H1 (cell line): ENCODE measurements around the gene LHX2. TPM values are rescaled to one million over a fixed set of nuclear protein-coding genes. Genes with fewer than 3 reads are reported as not detected.

Experiments used
- CTCF ChIA-PET: fragments of 300-600 bp; sonication (Branson Sonifier 250); formaldehyde crosslinking; loops from one replicate; lab custom pipeline; 2021; ENCODE audit not compliant: partially characterized antibody; lab: Charles Lee
- POLR2A ChIA-PET: fragments of 300-600 bp; sonication (Branson Sonifier 250); formaldehyde crosslinking; loops from one replicate; lab custom pipeline; 2021; ENCODE audit warnings: inconsistent platforms; ENCODE audit not compliant: partially characterized antibody; lab: Charles Lee
- DNase-seq, 2 experiments: peaks; one replicate each; pipeline versions ENCODE4 v3.0.0 to v3.0.0-alpha.2; 2010 to 2022; ENCODE audit warnings: low spot score in 2 of 2, low read depth in 1 of 2, mixed read lengths in 1 of 2
- FAIRE-seq: peaks from 2 replicates; lab custom pipeline; 2011; peaks lifted over from hg19 to GRCh38; lab: Jason Lieb, UNC
- H2AFZ ChIP-seq: 2 replicates; pipeline ENCODE4 v1.8.1; 2012; ENCODE audit warnings: low read length, inconsistent platforms
- H2AK5ac ChIP-seq: 2 replicates; pipeline ENCODE4 v1.6.1; 2013; ENCODE audit warnings: low read depth, low read length
- H2BK120ac ChIP-seq: replicated peaks from 2 replicates; pipeline ENCODE3; 2013; ENCODE audit warnings: low read depth, low read length, inconsistent platforms
- H2BK12ac ChIP-seq: 2 replicates; pipeline ENCODE4 v1.6.1; 2013; ENCODE audit warnings: low read depth, low read length
- H2BK15ac ChIP-seq: 2 replicates; pipeline ENCODE4 v1.6.1; 2013; ENCODE audit warnings: low read length
- H2BK20ac ChIP-seq: 2 replicates; pipeline ENCODE4 v1.6.1; 2013; ENCODE audit warnings: low read length
- H2BK5ac ChIP-seq: 2 replicates; pipeline ENCODE4 v1.6.1; 2013; ENCODE audit warnings: low read depth, low read length
- H3K14ac ChIP-seq: 2 replicates; pipeline ENCODE4 v1.6.1; 2013; ENCODE audit warnings: inconsistent platforms; ENCODE audit not compliant: insufficient read length
- H3K18ac ChIP-seq: 2 replicates; pipeline ENCODE4 v1.6.1; 2013; ENCODE audit warnings: low read length; ENCODE audit errors: extremely low read depth
- H3K23ac ChIP-seq: 2 replicates; pipeline ENCODE4 v1.6.1; 2013; ENCODE audit warnings: inconsistent platforms; ENCODE audit not compliant: insufficient read length
- H3K23me2 ChIP-seq: 2 replicates; pipeline ENCODE4 v1.6.1; 2013; ENCODE audit warnings: low read depth, low read length
- H3K27ac ChIP-seq: 2 replicates; pipeline ENCODE4 v1.6.1; 2011; ENCODE audit warnings: low read depth, low read length, inconsistent platforms
- H3K27me3 ChIP-seq, 4 experiments: replicated peaks in 1 of 4; 1 replicate in 1 of 4; 2 replicates in 3 of 4; pipeline versions ENCODE4 v1.6.1 to v1.8.1; 2011 to 2013; ENCODE audit warnings: low read length in 3 of 4, mild to moderate bottlenecking in 3 of 4, inconsistent platforms in 2 of 4, mixed read lengths in 2 of 4, moderate library complexity in 1 of 4; ENCODE audit not compliant: control insufficient read depth in 3 of 4, insufficient read depth in 3 of 4; ENCODE audit errors: extremely low read depth in 1 of 4
- H3K36me3 ChIP-seq, 4 experiments: 2 replicates each; pipeline versions ENCODE4 v1.6.1 to v1.8.1; 2011 to 2013; ENCODE audit warnings: mild to moderate bottlenecking in 4 of 4, low read length in 3 of 4, moderate library complexity in 2 of 4, control low read depth in 1 of 4, inconsistent platforms in 1 of 4; ENCODE audit not compliant: insufficient read depth in 4 of 4, control insufficient read depth in 2 of 4
- H3K4ac ChIP-seq: replicated peaks from 2 replicates; pipeline ENCODE3; 2013; ENCODE audit warnings: low read length, low read depth, mixed read lengths, inconsistent platforms; ENCODE audit not compliant: insufficient read length
- H3K4me1 ChIP-seq, 4 experiments: replicated peaks in 1 of 4; 1 replicate in 1 of 4; 2 replicates in 3 of 4; pipeline versions ENCODE4 v1.6.1 to v1.8.1; 2011 to 2013; ENCODE audit warnings: low read length in 3 of 4, inconsistent platforms in 2 of 4, mixed read lengths in 1 of 4; ENCODE audit not compliant: insufficient read depth in 4 of 4, control insufficient read depth in 3 of 4
- H3K4me2 ChIP-seq, 2 experiments: 2 replicates each; pipeline versions ENCODE4 v1.6.1 to v1.8.1; 2011 to 2013; ENCODE audit warnings: low read depth in 2 of 2, low read length in 2 of 2, control low read depth in 1 of 2, inconsistent platforms in 1 of 2, mild to moderate bottlenecking in 1 of 2; ENCODE audit not compliant: insufficient read depth in 1 of 2
- H3K4me3 ChIP-seq, 4 experiments: fragments of 200-600, 300-600 bp in 1 of 4; sonication (generic), shearing (Covaris generic), sonication (Bioruptor Twin) in 1 of 4; 2 replicates each; pipeline versions ENCODE4 v1.5.1 to v1.8.1; 2011 to 2016; ENCODE audit warnings: low read length in 4 of 4, low read depth in 3 of 4, control low read depth in 2 of 4, inconsistent platforms in 2 of 4, mild to moderate bottlenecking in 2 of 4, mixed read lengths in 1 of 4, moderate library complexity in 1 of 4; ENCODE audit not compliant: insufficient read depth in 2 of 4; ENCODE audit errors: extremely low read depth in 1 of 4
- H3K56ac ChIP-seq: replicated peaks from 2 replicates; pipeline ENCODE3; 2013; ENCODE audit warnings: low read depth, mild to moderate bottlenecking, mixed read lengths, low read length, inconsistent platforms; ENCODE audit not compliant: insufficient read length
- H3K79me1 ChIP-seq: 2 replicates; pipeline ENCODE4 v1.6.1; 2013; ENCODE audit warnings: low read depth, low read length, control low read depth
- H3K79me2 ChIP-seq, 2 experiments: 2 replicates each; pipeline versions ENCODE4 v1.6.1 to v1.8.1; 2012 to 2013; ENCODE audit warnings: low read length in 2 of 2, mild to moderate bottlenecking in 2 of 2, inconsistent platforms in 1 of 2; ENCODE audit not compliant: insufficient read depth in 2 of 2, control insufficient read depth in 1 of 2
- H3K9ac ChIP-seq, 4 experiments: replicated peaks in 1 of 4; 1 replicate in 1 of 4; 2 replicates in 3 of 4; pipeline versions ENCODE4 v1.6.1 to v1.8.1; 2011 to 2013; ENCODE audit warnings: low read depth in 3 of 4, low read length in 3 of 4, control low read depth in 2 of 4, mild to moderate bottlenecking in 2 of 4, moderate library complexity in 2 of 4, inconsistent platforms in 1 of 4; ENCODE audit errors: extremely low read depth in 1 of 4
- H3K9me3 ChIP-seq, 2 experiments: 2 replicates each; pipeline versions ENCODE4 v1.6.1 to v1.8.1; 2012 to 2013; ENCODE audit warnings: mild to moderate bottlenecking in 2 of 2, moderate library complexity in 2 of 2, control low read depth in 1 of 2, inconsistent platforms in 1 of 2, low read depth in 1 of 2, low read length in 1 of 2, mixed read lengths in 1 of 2; ENCODE audit not compliant: insufficient read depth in 2 of 2
- H4K20me1 ChIP-seq, 2 experiments: replicated peaks in 1 of 2; 2 replicates each; pipeline versions ENCODE3 to v1.8.1; 2011 to 2013; ENCODE audit warnings: inconsistent platforms in 2 of 2, low read length in 2 of 2, mild to moderate bottlenecking in 1 of 2; ENCODE audit not compliant: insufficient read depth in 2 of 2, control insufficient read depth in 1 of 2
- H4K5ac ChIP-seq: 2 replicates; pipeline ENCODE4 v1.6.1; 2013; ENCODE audit warnings: low read length, low read depth, mixed read lengths, inconsistent platforms; ENCODE audit not compliant: insufficient read length
- H4K8ac ChIP-seq: 2 replicates; pipeline ENCODE4 v1.8.0; 2013; ENCODE audit warnings: mild to moderate bottlenecking, moderate library complexity, low read length, inconsistent platforms; ENCODE audit not compliant: insufficient read depth; ENCODE audit errors: extremely low read depth
- H4K91ac ChIP-seq: replicated peaks from 2 replicates; pipeline ENCODE3; 2013; ENCODE audit warnings: low read length, mixed read lengths, inconsistent platforms; ENCODE audit not compliant: insufficient read length
- SIN3A ChIP-seq, 2 experiments: IDR thresholded peaks in 1 of 2; conservative IDR thresholded peaks in 1 of 2; 2 replicates each; pipeline ENCODE4 v1.6.1; 2011 to 2012; ENCODE audit warnings: low read length in 2 of 2, improper control_type of control experiment in 1 of 2, low read depth in 1 of 2, mild to moderate bottlenecking in 1 of 2
- SIX5 ChIP-seq: IDR thresholded peaks from 2 replicates; pipeline ENCODE4 v1.6.1; 2011; ENCODE audit warnings: mild to moderate bottlenecking, low read depth, low read length
- SP4 ChIP-seq: IDR thresholded peaks from 2 replicates; pipeline ENCODE4 v1.6.1; 2012; ENCODE audit warnings: low read length, inconsistent platforms
- SUZ12 ChIP-seq: fragments of 200-600 bp; sonication (generic); IDR thresholded peaks from 2 replicates; pipeline ENCODE4 v1.6.1; 2012; ENCODE audit warnings: mild to moderate bottlenecking, inconsistent platforms, low read length, moderate library complexity, mixed read lengths
- WGBS, 2 experiments: shearing (Covaris generic) in 1 of 2; methylation state at CpG; one replicate each; pipeline versions ENCODE4 v1.1.6 to v1.1.7; 2013 to 2015; ENCODE audit warnings: low lambda C conversion rate in 2 of 2, mixed read lengths in 2 of 2, inconsistent platforms in 1 of 2, low coverage in 1 of 2, missing lambda C conversion rate in 1 of 2; ENCODE audit not compliant: insufficient replicate concordance in 2 of 2, insufficient coverage in 1 of 2, insufficient read length in 1 of 2; ENCODE audit errors: extremely low coverage in 1 of 2, missing lambda C conversion rate in 1 of 2; 5-methylcytosine and 5-hydroxymethylcytosine counted together
- polyA plus RNA-seq, 7 experiments: library from polyadenylated mRNA; depleted of rRNA in 3 of 7; stranded (reverse) in 5 of 7; unstranded in 2 of 7; fragments of >200 nt in 5 of 7; fragments of 200-250 nt in 2 of 7; gene quantifications; 1 replicate in 5 of 7; 2 replicates in 1 of 7; 4 replicates in 1 of 7; pipeline versions ENCODE4 v1.2.1 to v1.2.3, GENCODE V29; 2011 to 2013; ENCODE audit warnings: missing spikeins in 2 of 7, mixed read lengths in 2 of 7
- total RNA-seq: library from RNA; stranded (reverse); fragmentation: NEBNext Ultra II Directional; extraction: Animal tissue kit (Norgen Biotek cat#: 25700); gene quantifications from 2 replicates; pipeline ENCODE4 v1.2.1, GENCODE V29; 2021

The LHX2 gene
- total and polyA plus RNA-seq, 2 of the 8 experiments (the other 6 are each of a cell fraction or from before 2014, with no cell fraction given), result 0.11 to 0.86 TPM

DNA sequence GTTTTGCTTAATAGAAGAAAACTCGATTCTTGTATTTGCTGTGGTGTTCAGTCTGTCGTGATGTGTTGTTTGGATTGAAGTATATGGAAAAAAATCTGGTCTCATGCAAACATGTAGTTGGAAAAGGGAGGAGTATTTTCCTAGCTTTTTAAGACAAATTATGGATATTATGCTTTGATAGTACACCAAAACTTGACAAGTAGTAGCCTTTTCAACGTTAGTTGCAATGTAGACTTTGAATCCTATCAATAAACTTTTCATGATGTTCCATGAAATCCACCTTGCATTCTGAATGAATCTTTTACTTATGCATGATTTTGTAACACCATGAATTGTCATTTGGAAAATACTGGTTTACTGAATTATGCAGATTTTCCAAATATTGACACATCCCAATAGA lies 64.2 kb downstream of the LHX2 start:
- Histone ChIP-seq H3K4me2 (no peak overlapping the region), H3K36me3 (no peaks in the 10 kb centered on the region), H2BK5ac (no peak overlapping the region), H3K9me3 (0 out of 4 replicates have a peak, but pooled peaks cover 0 to 3% of the 10 kb centered on the region in 2 experiments), H2BK12ac (no peak overlapping the region), H4K5ac (no peak overlapping the region), H3K79me2 (no peaks in the 10 kb centered on the region), H3K23ac (no peak overlapping the region), H2AFZ (no peak overlapping the region), H3K79me1 (no peaks in the 10 kb centered on the region), H4K8ac (no peak overlapping the region), H3K23me2 (no peaks in the 10 kb centered on the region; the same call in 1 of the 2 replicates), H2BK15ac (no peak overlapping the region), H4K20me1 (no peaks in the 10 kb centered on the region), H3K9ac (no peak overlapping the region), H3K18ac (no peak overlapping the region), H3K27ac (no peak overlapping the region), H2BK20ac (no peak overlapping the region), H3K4me3 (no peak overlapping the region), H4K91ac (no peak overlapping the region), H2BK120ac (no peak overlapping the region), H2AK5ac (no peak overlapping the region), H3K56ac (no peak overlapping the region), H3K14ac (no peak overlapping the region), H3K4me1 (no peaks in the 10 kb centered on the region), H3K4ac (no peak overlapping the region), H3K27me3 (no peaks in the 10 kb centered on the region; a peak in 1 of 7 replicates)
- POLR2A ChIA-PET, result interaction anchor here (0.6 kb wide), 1 partner anchor 169 kb away, joined by 3 read pairs; no protein-coding TSS in a partner anchor
- FAIRE-seq, result no peak
- DNase-seq, result no peak
- 90% methylated on average over 3 of the region's 3 CpGs; no CpG with 5 or more reads in 1 of the 2 experiments for WGBS, 2 experiments
- CTCF ChIA-PET, result interaction anchor here (1.1 kb wide), 1 partner anchor 35 kb away, joined by 3 read pairs; no protein-coding TSS in a partner anchor
- TF ChIP-seq SIX5 (no peak), SUZ12 (no peak), SIN3A (conservative IDR thresholded peaks at IDR 0.05 in 1 of 2, IDR thresholded peaks at IDR 0.05 in 1 of 2; ENCODE audit: low read depth in 1 of 2, low read length in 2 of 2) (no peak), SP4 (no peak)
